GM23338 (cell line): ENCODE measurements around the gene LRP1B. TPM values are rescaled to one million over a fixed set of nuclear protein-coding genes. Genes with fewer than 3 reads are reported as not detected.

ENCODE experiments used
- ATAC-seq: fragments of 200-7000 bp; cut with Tn5 transposase; 3 replicates; pipeline ENCODE4 v1.9.1; 2020
- DNase-seq: peaks from one replicate; pipeline ENCODE4 v3.0.0-alpha.2; 2015; ENCODE audit warnings: low spot score
- H2AFZ ChIP-seq: fragments of 200-600 bp; sonication (generic); 2 replicates; pipeline ENCODE4 v1.8.0; 2016; ENCODE audit warnings: antibody characterized with exemption, mild to moderate bottlenecking, moderate library complexity
- H3F3A ChIP-seq: fragments of 200-600 bp; sonication (generic); replicated peaks from 2 replicates; pipeline ENCODE4 v1.8.0; 2017; ENCODE audit warnings: antibody characterized with exemption, mixed run types, low read depth
- H3K27ac ChIP-seq: fragments of 200-600 bp; sonication (generic); 2 replicates; pipeline ENCODE4 v1.6.1; 2016; ENCODE audit warnings: low read depth
- H3K27me3 ChIP-seq: fragments of 200-600 bp; sonication (generic); 2 replicates; pipeline ENCODE4 v1.8.0; 2016; ENCODE audit warnings: mild to moderate bottlenecking, mixed run types, moderate library complexity; ENCODE audit not compliant: insufficient read depth
- H3K36me3 ChIP-seq: fragments of 200-600 bp; sonication (generic); 2 replicates; pipeline ENCODE4 v1.8.0; 2016; ENCODE audit warnings: mild to moderate bottlenecking; ENCODE audit not compliant: insufficient read depth
- H3K4me1 ChIP-seq: fragments of 200-600 bp; sonication (generic); 2 replicates; pipeline ENCODE4 v1.8.0; 2016; ENCODE audit warnings: mild to moderate bottlenecking, moderate library complexity; ENCODE audit not compliant: insufficient read depth
- H3K4me2 ChIP-seq: fragments of 200-600 bp; sonication (generic); 2 replicates; pipeline ENCODE4 v1.7.1; 2017; ENCODE audit warnings: mixed run types
- H3K4me3 ChIP-seq: fragments of 200-600 bp; sonication (generic); 2 replicates; pipeline ENCODE4 v1.6.1; 2016; ENCODE audit warnings: mixed run types
- H3K79me2 ChIP-seq: fragments of 200-600 bp; sonication (generic); replicated peaks from 2 replicates; pipeline ENCODE4 v1.8.0; 2017; ENCODE audit warnings: mild to moderate bottlenecking; ENCODE audit not compliant: insufficient read depth
- H3K9me2 ChIP-seq: fragments of 200-600 bp; sonication (generic); 2 replicates; pipeline ENCODE4 v1.8.0; 2017; ENCODE audit not compliant: insufficient read depth
- H4K20me1 ChIP-seq: fragments of 200-600 bp; sonication (generic); replicated peaks from 2 replicates; pipeline ENCODE4 v1.8.0; 2017; ENCODE audit warnings: mild to moderate bottlenecking; ENCODE audit not compliant: insufficient read depth
- H3K27ac Mint-ChIP-seq: 2 replicates; pipeline ENCODE4 v1.8.0; 2020; ENCODE audit warnings: inconsistent platforms, mild to moderate bottlenecking, moderate library complexity, mixed read lengths
- H3K27me3 Mint-ChIP-seq: 3 replicates; pipeline ENCODE4 v1.8.0; 2022; ENCODE audit warnings: low read depth, mild to moderate bottlenecking, moderate library complexity, mixed read lengths, inconsistent platforms; ENCODE audit not compliant: insufficient read depth, poor library complexity
- H3K36me3 Mint-ChIP-seq: 3 replicates; pipeline ENCODE4 v1.8.0; 2021; ENCODE audit warnings: low read depth, mild to moderate bottlenecking, inconsistent platforms, moderate library complexity, mixed read lengths
- H3K4me1 Mint-ChIP-seq: 3 replicates; pipeline ENCODE4 v1.8.0; 2020; ENCODE audit warnings: mild to moderate bottlenecking, inconsistent platforms, mixed read lengths
- H3K4me3 Mint-ChIP-seq: 3 replicates; pipeline ENCODE4 v1.8.0; 2021; ENCODE audit warnings: moderate library complexity, mild to moderate bottlenecking, inconsistent platforms, mixed read lengths
- H3K9me3 Mint-ChIP-seq: 3 replicates; pipeline ENCODE4 v1.8.0; 2020; ENCODE audit warnings: moderate library complexity, mild to moderate bottlenecking, inconsistent platforms, mixed read lengths
- CREB1 ChIP-seq: fragments of 250-450 bp; sonication (Bioruptor Pico); IDR thresholded peaks from 2 replicates; pipeline ENCODE4 v1.5.0; 2020; ENCODE audit warnings: low read depth, mild to moderate bottlenecking, moderate library complexity
- EZH2phosphoT487 ChIP-seq: fragments of 200-600 bp; sonication (generic); IDR thresholded peaks from one replicate; pipeline ENCODE4 v1.8.1; 2018; ENCODE audit warnings: antibody characterized with exemption; ENCODE audit not compliant: unreplicated experiment
- JUNB ChIP-seq: IDR thresholded peaks from one replicate; pipeline ENCODE4 v1.6.1; 2016; ENCODE audit warnings: antibody characterized with exemption; ENCODE audit not compliant: unreplicated experiment
- STAT1 ChIP-seq: IDR thresholded peaks from one replicate; pipeline ENCODE4 v1.6.1; 2016; ENCODE audit warnings: antibody characterized with exemption; ENCODE audit not compliant: unreplicated experiment
- polyA plus RNA-seq: library from polyadenylated mRNA; unstranded; fragments of >200 nt; fragmentation: Nextera tagmentation; extraction: Ambion mirVana; gene quantifications from 2 replicates; pipeline ENCODE4 v1.2.1, GENCODE V29; 2016
- total RNA-seq: library from RNA; depleted of rRNA; stranded (reverse); fragments of >200 nt; shearing (Covaris generic); gene quantifications from 2 replicates; pipeline ENCODE4 v1.2.3, GENCODE V29; 2014
- TF ChIP-seq, protein P1 (sequence below), 2 experiments: fragments of 200-600 bp in 1 of 2; sonication (generic) in 1 of 2; conservative IDR thresholded peaks; 2 replicates each; pipeline versions ENCODE4 v1.5.1 to v1.6.1; 2016 to 2017; ENCODE audit warnings: antibody characterized with exemption in 2 of 2, low read depth in 2 of 2, mild to moderate bottlenecking in 2 of 2, moderate library complexity in 1 of 2
- TF ChIP-seq, protein P2 (sequence below): IDR thresholded peaks from 2 replicates; pipeline ENCODE4 v1.6.1; 2016; ENCODE audit warnings: antibody characterized with exemption
- TF ChIP-seq, protein P3 (sequence below): fragments of 250-450 bp; sonication (Bioruptor Pico); IDR thresholded peaks from 2 replicates; pipeline ENCODE4 v1.5.0; 2020; ENCODE audit warnings: mild to moderate bottlenecking, moderate library complexity

The LRP1B gene
- total and polyA plus RNA-seq, 2 experiments from 2014 or later: 0.15 to 0.97 TPM

DNA sequence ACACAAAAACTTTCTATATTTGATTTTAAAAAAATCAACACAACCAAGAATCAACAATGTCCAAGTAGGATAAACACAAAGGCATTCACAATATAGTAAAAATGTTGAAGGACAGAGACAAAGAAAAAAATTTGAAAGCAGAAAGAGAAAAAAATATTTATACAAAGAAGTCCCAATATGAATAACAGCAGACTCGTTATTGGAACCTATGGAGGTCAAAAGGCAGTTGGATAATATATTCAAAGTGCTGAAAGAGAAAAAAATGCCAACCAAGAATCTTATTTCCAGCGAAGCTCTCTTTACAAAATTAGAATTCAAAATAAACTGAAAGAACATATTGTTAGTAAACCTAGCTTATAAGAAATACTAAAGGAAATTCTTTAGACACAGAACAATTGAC lies 859.5 kb downstream of the LRP1B start (continued):
- TF ChIP-seq, protein P1, sequence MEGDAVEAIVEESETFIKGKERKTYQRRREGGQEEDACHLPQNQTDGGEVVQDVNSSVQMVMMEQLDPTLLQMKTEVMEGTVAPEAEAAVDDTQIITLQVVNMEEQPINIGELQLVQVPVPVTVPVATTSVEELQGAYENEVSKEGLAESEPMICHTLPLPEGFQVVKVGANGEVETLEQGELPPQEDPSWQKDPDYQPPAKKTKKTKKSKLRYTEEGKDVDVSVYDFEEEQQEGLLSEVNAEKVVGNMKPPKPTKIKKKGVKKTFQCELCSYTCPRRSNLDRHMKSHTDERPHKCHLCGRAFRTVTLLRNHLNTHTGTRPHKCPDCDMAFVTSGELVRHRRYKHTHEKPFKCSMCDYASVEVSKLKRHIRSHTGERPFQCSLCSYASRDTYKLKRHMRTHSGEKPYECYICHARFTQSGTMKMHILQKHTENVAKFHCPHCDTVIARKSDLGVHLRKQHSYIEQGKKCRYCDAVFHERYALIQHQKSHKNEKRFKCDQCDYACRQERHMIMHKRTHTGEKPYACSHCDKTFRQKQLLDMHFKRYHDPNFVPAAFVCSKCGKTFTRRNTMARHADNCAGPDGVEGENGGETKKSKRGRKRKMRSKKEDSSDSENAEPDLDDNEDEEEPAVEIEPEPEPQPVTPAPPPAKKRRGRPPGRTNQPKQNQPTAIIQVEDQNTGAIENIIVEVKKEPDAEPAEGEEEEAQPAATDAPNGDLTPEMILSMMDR (conservative IDR thresholded peaks at IDR 0.05; ENCODE audit: low read depth in 2 of 2): no peak
- TF ChIP-seq JUNB (no peak), EZH2phosphoT487 (no peak)
- TF ChIP-seq, protein P2, sequence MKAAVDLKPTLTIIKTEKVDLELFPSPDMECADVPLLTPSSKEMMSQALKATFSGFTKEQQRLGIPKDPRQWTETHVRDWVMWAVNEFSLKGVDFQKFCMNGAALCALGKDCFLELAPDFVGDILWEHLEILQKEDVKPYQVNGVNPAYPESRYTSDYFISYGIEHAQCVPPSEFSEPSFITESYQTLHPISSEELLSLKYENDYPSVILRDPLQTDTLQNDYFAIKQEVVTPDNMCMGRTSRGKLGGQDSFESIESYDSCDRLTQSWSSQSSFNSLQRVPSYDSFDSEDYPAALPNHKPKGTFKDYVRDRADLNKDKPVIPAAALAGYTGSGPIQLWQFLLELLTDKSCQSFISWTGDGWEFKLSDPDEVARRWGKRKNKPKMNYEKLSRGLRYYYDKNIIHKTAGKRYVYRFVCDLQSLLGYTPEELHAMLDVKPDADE: no peak

DNA sequence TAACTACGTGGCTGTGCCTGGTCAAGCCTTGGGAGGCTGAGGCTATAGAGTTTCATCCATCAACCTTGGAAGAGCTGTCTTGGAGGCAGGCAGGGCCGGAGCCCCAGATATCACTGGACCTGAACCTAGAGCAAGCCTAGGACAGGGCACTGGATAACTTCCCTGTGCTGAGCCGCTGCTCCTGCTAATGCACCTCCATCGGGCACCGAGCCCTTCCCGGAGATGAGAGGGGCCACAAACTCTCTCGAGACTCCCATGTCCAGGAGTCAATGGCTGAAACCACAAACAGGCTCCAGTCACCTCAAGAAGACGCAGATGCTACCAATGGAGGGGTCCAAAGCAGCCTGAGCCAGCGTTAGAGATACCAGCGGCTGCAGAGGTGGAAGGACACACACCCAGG lies 866.0 kb downstream of the LRP1B start:
- Mint-ChIP-seq H3K27ac (no peak overlapping the region), H3K4me3 (no peak overlapping the region), H3K27me3 (no peaks in the 10 kb centered on the region), H3K36me3 (no peaks in the 10 kb centered on the region), H3K9me3 (no peaks in the 10 kb centered on the region), H3K4me1 (no peaks in the 10 kb centered on the region)
- Histone ChIP-seq H3K27me3 (no peaks in the 10 kb centered on the region), H2AFZ (no peak overlapping the region), H3K36me3 (no peaks in the 10 kb centered on the region), H3K27ac (no peak overlapping the region), H4K20me1 (no peaks in the 10 kb centered on the region), H3K4me3 (no peak overlapping the region), H3K4me2 (no peak overlapping the region), H3K4me1 (no peaks in the 10 kb centered on the region), H3K79me2 (no peaks in the 10 kb centered on the region), H3F3A (no peaks in the 10 kb centered on the region), H3K9me2 (no peaks in the 10 kb centered on the region; the same call in 1 of the 2 replicates)
- no peak for TF ChIP-seq EZH2phosphoT487
- DNase-seq (no peak), ATAC-seq (no peak)

DNA sequence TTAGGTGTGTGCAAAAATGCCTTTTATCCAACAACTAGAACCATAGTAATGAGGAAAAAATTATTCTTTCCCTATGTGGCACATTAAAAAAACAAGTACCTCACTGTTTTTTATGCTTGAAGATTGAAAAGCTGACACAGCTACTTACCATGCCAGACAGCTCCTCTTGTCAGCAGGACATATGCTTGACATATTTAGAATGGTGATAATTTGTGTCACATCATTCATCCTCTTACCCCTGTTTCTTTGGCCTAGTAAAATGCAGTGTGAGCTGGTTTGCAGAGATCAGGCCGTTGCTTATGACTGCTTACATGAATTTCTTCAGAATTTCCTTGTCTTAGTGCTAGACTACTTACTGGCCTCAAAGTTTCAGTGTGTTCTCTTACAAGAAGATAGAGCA lies 869.9 kb downstream of the LRP1B start:
- no peak overlapping the region for H3K27ac ChIP-seq
- no peaks in the 10 kb centered on the region for H4K20me1 ChIP-seq
- H3K27me3 Mint-ChIP-seq: no peaks in the 10 kb centered on the region
- H3K9me3 Mint-ChIP-seq: no peaks in the 10 kb centered on the region
- no peak overlapping the region for H3K4me3 ChIP-seq
- no peak overlapping the region for H3K27ac Mint-ChIP-seq
- no peaks in the 10 kb centered on the region for H3F3A ChIP-seq
- H3K4me1 Mint-ChIP-seq: no peaks in the 10 kb centered on the region
- H3K36me3 Mint-ChIP-seq: no peaks in the 10 kb centered on the region
- DNase-seq (no peak), ATAC-seq (no peak)
- H3K9me2 ChIP-seq: no peaks in the 10 kb centered on the region; the same call in 1 of the 2 replicates
- H3K4me1 ChIP-seq: no peaks in the 10 kb centered on the region
- H3K4me2 ChIP-seq: no peak overlapping the region
- no peaks in the 10 kb centered on the region for H3K27me3 ChIP-seq
- H3K4me3 Mint-ChIP-seq: no peak overlapping the region
- H3K79me2 ChIP-seq: no peaks in the 10 kb centered on the region
- no peaks in the 10 kb centered on the region for H3K36me3 ChIP-seq
- no peak overlapping the region for H2AFZ ChIP-seq
- no peak for TF ChIP-seq STAT1
- TF ChIP-seq, protein P2: no peak
- no peak for TF ChIP-seq CREB1 (CRISPR knock-in tag)
- TF ChIP-seq, protein P3, sequence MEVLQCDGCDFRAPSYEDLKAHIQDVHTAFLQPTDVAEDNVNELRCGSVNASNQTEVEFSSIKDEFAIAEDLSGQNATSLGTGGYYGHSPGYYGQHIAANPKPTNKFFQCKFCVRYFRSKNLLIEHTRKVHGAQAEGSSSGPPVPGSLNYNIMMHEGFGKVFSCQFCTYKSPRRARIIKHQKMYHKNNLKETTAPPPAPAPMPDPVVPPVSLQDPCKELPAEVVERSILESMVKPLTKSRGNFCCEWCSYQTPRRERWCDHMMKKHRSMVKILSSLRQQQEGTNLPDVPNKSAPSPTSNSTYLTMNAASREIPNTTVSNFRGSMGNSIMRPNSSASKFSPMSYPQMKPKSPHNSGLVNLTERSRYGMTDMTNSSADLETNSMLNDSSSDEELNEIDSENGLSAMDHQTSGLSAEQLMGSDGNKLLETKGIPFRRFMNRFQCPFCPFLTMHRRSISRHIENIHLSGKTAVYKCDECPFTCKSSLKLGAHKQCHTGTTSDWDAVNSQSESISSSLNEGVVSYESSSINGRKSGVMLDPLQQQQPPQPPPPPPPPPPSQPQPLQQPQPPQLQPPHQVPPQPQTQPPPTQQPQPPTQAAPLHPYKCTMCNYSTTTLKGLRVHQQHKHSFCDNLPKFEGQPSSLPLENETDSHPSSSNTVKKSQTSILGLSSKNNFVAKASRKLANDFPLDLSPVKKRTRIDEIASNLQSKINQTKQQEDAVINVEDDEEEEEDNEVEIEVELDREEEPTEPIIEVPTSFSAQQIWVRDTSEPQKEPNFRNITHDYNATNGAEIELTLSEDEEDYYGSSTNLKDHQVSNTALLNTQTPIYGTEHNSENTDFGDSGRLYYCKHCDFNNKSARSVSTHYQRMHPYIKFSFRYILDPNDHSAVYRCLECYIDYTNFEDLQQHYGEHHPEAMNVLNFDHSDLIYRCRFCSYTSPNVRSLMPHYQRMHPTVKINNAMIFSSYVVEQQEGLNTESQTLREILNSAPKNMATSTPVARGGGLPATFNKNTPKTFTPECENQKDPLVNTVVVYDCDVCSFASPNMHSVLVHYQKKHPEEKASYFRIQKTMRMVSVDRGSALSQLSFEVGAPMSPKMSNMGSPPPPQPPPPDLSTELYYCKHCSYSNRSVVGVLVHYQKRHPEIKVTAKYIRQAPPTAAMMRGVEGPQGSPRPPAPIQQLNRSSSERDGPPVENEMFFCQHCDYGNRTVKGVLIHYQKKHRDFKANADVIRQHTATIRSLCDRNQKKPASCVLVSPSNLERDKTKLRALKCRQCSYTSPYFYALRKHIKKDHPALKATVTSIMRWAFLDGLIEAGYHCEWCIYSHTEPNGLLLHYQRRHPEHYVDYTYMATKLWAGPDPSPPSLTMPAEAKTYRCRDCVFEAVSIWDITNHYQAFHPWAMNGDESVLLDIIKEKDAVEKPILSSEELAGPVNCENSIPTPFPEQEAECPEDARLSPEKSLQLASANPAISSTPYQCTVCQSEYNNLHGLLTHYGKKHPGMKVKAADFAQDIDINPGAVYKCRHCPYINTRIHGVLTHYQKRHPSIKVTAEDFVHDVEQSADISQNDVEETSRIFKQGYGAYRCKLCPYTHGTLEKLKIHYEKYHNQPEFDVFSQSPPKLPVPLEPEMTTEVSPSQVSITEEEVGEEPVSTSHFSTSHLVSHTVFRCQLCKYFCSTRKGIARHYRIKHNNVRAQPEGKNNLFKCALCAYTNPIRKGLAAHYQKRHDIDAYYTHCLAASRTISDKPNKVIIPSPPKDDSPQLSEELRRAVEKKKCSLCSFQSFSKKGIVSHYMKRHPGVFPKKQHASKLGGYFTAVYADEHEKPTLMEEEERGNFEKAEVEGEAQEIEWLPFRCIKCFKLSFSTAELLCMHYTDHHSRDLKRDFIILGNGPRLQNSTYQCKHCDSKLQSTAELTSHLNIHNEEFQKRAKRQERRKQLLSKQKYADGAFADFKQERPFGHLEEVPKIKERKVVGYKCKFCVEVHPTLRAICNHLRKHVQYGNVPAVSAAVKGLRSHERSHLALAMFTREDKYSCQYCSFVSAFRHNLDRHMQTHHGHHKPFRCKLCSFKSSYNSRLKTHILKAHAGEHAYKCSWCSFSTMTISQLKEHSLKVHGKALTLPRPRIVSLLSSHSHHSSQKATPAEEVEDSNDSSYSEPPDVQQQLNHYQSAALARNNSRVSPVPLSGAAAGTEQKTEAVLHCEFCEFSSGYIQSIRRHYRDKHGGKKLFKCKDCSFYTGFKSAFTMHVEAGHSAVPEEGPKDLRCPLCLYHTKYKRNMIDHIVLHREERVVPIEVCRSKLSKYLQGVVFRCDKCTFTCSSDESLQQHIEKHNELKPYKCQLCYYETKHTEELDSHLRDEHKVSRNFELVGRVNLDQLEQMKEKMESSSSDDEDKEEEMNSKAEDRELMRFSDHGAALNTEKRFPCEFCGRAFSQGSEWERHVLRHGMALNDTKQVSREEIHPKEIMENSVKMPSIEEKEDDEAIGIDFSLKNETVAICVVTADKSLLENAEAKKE (CRISPR knock-in tag): no peak
